Hepatocyte (in vitro differentiated cells): ENCODE results near the gene RNF32. TPM values are rescaled to one million over a fixed set of nuclear protein-coding genes. Genes with fewer than 3 reads are reported as not detected.

Source experiments
- DNase-seq: peaks from one replicate; pipeline ENCODE4 v3.0.0-alpha.2; 2016; ENCODE audit warnings: low spot score
- H2AFZ ChIP-seq: fragments of 200-600 bp; sonication (generic); 2 replicates; pipeline ENCODE4 v1.6.0; 2016; ENCODE audit warnings: antibody characterized with exemption, mild to moderate bottlenecking
- H3K27ac ChIP-seq: fragments of 200-600 bp; sonication (generic); 2 replicates; pipeline ENCODE4 v1.5.1; 2016; ENCODE audit warnings: mild to moderate bottlenecking
- H3K27me3 ChIP-seq: fragments of 200-600 bp; sonication (generic); 2 replicates; pipeline ENCODE4 v1.6.1; 2016
- H3K36me3 ChIP-seq: fragments of 200-600 bp; sonication (generic); replicated peaks from 2 replicates; pipeline ENCODE4 v1.5.1; 2016; ENCODE audit warnings: low read depth; ENCODE audit not compliant: insufficient read depth
- H3K4me1 ChIP-seq: fragments of 200-600 bp; sonication (generic); 2 replicates; pipeline ENCODE4 v1.5.1; 2016; ENCODE audit warnings: mild to moderate bottlenecking, moderate library complexity; ENCODE audit not compliant: insufficient read depth
- H3K4me2 ChIP-seq: fragments of 200-600 bp; sonication (generic); 2 replicates; pipeline ENCODE4 v1.6.0; 2016
- H3K4me3 ChIP-seq: fragments of 200-600 bp; sonication (generic); 2 replicates; pipeline ENCODE4 v1.5.1; 2016; ENCODE audit warnings: mild to moderate bottlenecking
- H3K79me2 ChIP-seq: fragments of 200-600 bp; sonication (generic); 2 replicates; pipeline ENCODE4 v1.6.0; 2017; ENCODE audit warnings: mild to moderate bottlenecking
- H3K9me2 ChIP-seq: fragments of 200-600 bp; sonication (generic); replicated peaks from 2 replicates; pipeline ENCODE4 v1.6.0; 2017; ENCODE audit warnings: mild to moderate bottlenecking; ENCODE audit not compliant: insufficient read depth
- H3K9me3 ChIP-seq: fragments of 200-600 bp; sonication (generic); 2 replicates; pipeline ENCODE4 v1.5.1; 2016; ENCODE audit warnings: low read depth, mild to moderate bottlenecking
- H4K20me1 ChIP-seq: fragments of 200-600 bp; sonication (generic); 2 replicates; pipeline ENCODE4 v1.6.0; 2016; ENCODE audit warnings: mild to moderate bottlenecking; ENCODE audit not compliant: insufficient read depth, poor library complexity, severe bottlenecking
- EZH2 ChIP-seq: fragments of 200-600 bp; sonication (generic); IDR thresholded peaks from 2 replicates; pipeline ENCODE4 v1.6.1; 2016; ENCODE audit warnings: antibody characterized with exemption, mild to moderate bottlenecking, borderline replicate concordance
- EZH2phosphoT487 ChIP-seq: fragments of 200-600 bp; sonication (generic); IDR thresholded peaks from one replicate; pipeline ENCODE4 v1.6.1; 2018; ENCODE audit warnings: antibody characterized with exemption, mild to moderate bottlenecking, low read depth, moderate library complexity; ENCODE audit not compliant: unreplicated experiment, severe bottlenecking
- WGBS: methylation state at CpG from one replicate; pipeline ENCODE4 v1.1.6; 2016; ENCODE audit warnings: low lambda C conversion rate; ENCODE audit errors: missing lambda C conversion rate; 5-methylcytosine and 5-hydroxymethylcytosine counted together
- polyA plus RNA-seq: library from polyadenylated mRNA; unstranded; fragments of >200 nt; fragmentation: Nextera tagmentation; extraction: Ambion mirVana; gene quantifications from 2 replicates; pipeline ENCODE4 v1.2.1, GENCODE V29; 2016
- total RNA-seq: library from RNA; depleted of rRNA; stranded (reverse); fragments of >200 nt; gene quantifications from 2 replicates; pipeline ENCODE4 v1.2.3, GENCODE V29; 2014
- TF ChIP-seq, protein P1 (sequence below): fragments of 200-600 bp; sonication (generic); IDR thresholded peaks from 2 replicates; pipeline ENCODE4 v1.5.1; 2016; ENCODE audit warnings: antibody characterized with exemption, mild to moderate bottlenecking; ENCODE audit not compliant: poor library complexity

The RNF32 gene
- total and polyA plus RNA-seq, 2 experiments from 2014 or later: 1.4 to 2.9 TPM

DNA sequence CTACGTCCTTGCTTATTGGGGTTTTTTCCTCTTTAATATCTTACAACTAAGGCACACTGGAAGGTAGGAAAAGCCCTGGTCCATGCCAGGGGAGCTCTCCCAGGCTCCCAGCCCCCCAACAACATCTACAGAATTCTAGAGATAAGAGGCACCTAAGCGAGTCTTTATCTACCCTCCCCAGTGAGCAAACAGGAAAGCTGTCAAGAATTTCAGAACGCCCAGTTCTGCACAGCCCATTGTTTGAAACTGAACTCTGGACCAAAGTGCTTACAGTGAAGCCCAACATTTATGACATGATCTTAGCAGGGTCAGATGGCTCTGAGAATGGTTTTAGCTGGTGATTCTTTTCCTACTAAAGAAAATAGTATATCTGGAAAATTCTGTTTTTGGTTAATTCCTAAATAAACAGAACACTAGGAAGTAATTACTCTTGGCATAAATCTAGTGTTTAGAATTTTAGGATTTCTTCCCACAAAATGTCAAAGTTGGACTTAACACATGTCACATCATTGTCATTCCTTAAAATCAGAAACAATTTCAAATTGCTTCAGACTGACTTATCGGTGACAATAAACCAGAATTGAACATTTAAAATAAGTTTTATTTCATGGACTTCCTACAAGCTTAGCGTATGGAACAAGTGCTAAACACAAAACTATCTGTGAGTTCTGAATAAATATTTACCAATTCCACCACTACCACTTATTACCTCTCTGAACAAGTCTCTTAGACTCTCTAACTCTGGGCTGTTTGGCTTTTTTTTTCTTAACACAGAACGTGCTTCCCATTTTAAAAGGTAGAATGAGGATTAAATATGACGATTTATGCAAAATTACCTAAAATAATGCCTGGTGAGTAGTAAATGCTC is 31.3 kb upstream of the RNF32 start:
- H3K36me3 ChIP-seq: no peaks in the 10 kb centered on the region
- H3K9me3 ChIP-seq: no peaks in the 10 kb centered on the region
- TF ChIP-seq EZH2: no peak
- TF ChIP-seq EZH2phosphoT487: no peak
- TF ChIP-seq, protein P1, sequence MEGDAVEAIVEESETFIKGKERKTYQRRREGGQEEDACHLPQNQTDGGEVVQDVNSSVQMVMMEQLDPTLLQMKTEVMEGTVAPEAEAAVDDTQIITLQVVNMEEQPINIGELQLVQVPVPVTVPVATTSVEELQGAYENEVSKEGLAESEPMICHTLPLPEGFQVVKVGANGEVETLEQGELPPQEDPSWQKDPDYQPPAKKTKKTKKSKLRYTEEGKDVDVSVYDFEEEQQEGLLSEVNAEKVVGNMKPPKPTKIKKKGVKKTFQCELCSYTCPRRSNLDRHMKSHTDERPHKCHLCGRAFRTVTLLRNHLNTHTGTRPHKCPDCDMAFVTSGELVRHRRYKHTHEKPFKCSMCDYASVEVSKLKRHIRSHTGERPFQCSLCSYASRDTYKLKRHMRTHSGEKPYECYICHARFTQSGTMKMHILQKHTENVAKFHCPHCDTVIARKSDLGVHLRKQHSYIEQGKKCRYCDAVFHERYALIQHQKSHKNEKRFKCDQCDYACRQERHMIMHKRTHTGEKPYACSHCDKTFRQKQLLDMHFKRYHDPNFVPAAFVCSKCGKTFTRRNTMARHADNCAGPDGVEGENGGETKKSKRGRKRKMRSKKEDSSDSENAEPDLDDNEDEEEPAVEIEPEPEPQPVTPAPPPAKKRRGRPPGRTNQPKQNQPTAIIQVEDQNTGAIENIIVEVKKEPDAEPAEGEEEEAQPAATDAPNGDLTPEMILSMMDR: no peak
- DNase-seq: peak; percentile 68
- peak overlapping the region; percentile 46 for H3K4me2 ChIP-seq
- H3K27ac ChIP-seq: peak overlapping the region; percentile 89
- H3K79me2 ChIP-seq: no peaks in the 10 kb centered on the region
- no peak overlapping the region for H2AFZ ChIP-seq
- peaks cover 27% of the 10 kb centered on the region for H3K4me1 ChIP-seq
- H3K4me3 ChIP-seq: no peak overlapping the region
- no peaks in the 10 kb centered on the region for H3K27me3 ChIP-seq
- 49% methylated on average over 7 of the region's 7 CpGs for WGBS
- no peaks in the 10 kb centered on the region for H4K20me1 ChIP-seq
- H3K9me2 ChIP-seq: no peaks in the 10 kb centered on the region

DNA sequence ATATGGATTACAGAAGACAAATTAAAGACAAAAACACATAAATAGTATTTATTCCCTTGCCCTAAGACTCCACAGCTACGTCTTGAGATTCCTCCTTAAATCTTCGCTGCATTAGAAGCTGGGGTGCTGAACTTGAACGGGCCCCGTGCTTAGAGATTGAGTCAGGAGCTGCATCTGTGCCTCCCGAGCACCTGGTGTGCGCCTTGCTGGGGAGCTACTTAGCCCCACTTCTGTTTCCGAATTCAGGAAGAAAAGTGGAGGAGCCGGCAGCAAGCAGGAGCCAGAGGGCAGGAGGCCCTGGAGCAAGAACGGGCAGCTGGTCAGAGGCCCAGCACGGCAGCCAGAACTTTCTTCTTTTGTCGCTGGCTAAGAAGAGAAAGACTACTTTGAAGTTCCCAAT is 30.4 kb upstream of the RNF32 start:
- H3K4me1 ChIP-seq: peaks cover 27% of the 10 kb centered on the region
- no peaks in the 10 kb centered on the region for H3K27me3 ChIP-seq
- no peak overlapping the region for H3K4me3 ChIP-seq
- no peaks in the 10 kb centered on the region for H3K79me2 ChIP-seq
- H3K9me3 ChIP-seq: no peaks in the 10 kb centered on the region
- H3K9me2 ChIP-seq: no peaks in the 10 kb centered on the region
- TF ChIP-seq EZH2 (no peak), EZH2phosphoT487 (no peak)
- TF ChIP-seq, protein P1: no peak
- H3K27ac ChIP-seq: peak overlapping the region; percentile 89
- WGBS: 78% methylated on average over 11 of the region's 11 CpGs
- H2AFZ ChIP-seq: no peak overlapping the region
- H3K36me3 ChIP-seq: no peaks in the 10 kb centered on the region
- no peaks in the 10 kb centered on the region for H4K20me1 ChIP-seq
- no peak for DNase-seq
- no peak overlapping the region for H3K4me2 ChIP-seq

DNA sequence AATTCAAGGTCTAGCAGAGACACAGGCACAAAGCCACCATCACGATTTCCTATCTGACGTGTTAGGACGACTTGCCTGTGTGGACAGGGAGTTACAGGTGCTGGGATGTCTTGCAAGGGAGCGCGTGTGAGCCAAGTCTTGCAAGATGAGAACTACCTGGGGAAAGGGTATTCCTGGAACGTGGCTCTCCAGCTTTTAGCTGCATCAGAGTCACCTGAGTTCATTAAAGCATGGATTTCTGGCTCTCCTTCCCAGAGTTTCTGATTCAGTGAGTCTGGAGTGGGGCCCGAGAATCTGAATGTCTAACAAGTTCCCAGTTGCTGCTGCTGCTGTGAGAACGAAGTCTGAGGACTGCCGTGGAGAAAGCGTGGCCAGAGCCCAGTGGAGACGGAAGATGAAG is 30.0 kb upstream of the RNF32 start:
- WGBS: 78% methylated on average over 11 of the region's 11 CpGs
- no peak overlapping the region for H3K4me3 ChIP-seq
- no peaks in the 10 kb centered on the region for H3K9me2 ChIP-seq
- H2AFZ ChIP-seq: no peak overlapping the region
- peaks cover 2% of the 10 kb centered on the region for H3K27me3 ChIP-seq
- no peaks in the 10 kb centered on the region for H3K9me3 ChIP-seq
- H3K27ac ChIP-seq: peak overlapping the region; percentile 89
- H3K4me1 ChIP-seq: peaks cover 32% of the 10 kb centered on the region
- no peak for DNase-seq
- TF ChIP-seq EZH2phosphoT487: no peak
- no peaks in the 10 kb centered on the region for H3K36me3 ChIP-seq
- no peak overlapping the region for H3K4me2 ChIP-seq
- H4K20me1 ChIP-seq: no peaks in the 10 kb centered on the region
- H3K79me2 ChIP-seq: no peaks in the 10 kb centered on the region
